Astrocyte of the cerebellum (primary cell): ENCODE results near the gene HS6ST1.
"Not testable (repeated sequence)": the region's sequence is repeated elsewhere in the genome, so short reads cannot be mapped to it uniquely, and the experiment has no call there.

Experiments
- DNase-seq: peaks from one replicate; pipeline ENCODE4 v3.0.0-alpha.2; 2011; ENCODE audit warnings: low read depth
- H3K4me3 ChIP-seq: 2 replicates; pipeline ENCODE4 v1.5.1; 2011; ENCODE audit warnings: mild to moderate bottlenecking, low read depth, low read length, moderate library complexity
- CTCF ChIP-seq: IDR thresholded peaks from 2 replicates; pipeline ENCODE4 v1.5.1; 2012; ENCODE audit warnings: low read length, low read depth, moderate library complexity, mild to moderate bottlenecking; ENCODE audit errors: missing control alignments
- in situ Hi-C: cut with HindIII; loops from 2 replicates; pipeline ENCODE4 v1.10.0; 2017; ENCODE audit warnings: low sequenced_read_pairs

HS6ST1 gene

DNA sequence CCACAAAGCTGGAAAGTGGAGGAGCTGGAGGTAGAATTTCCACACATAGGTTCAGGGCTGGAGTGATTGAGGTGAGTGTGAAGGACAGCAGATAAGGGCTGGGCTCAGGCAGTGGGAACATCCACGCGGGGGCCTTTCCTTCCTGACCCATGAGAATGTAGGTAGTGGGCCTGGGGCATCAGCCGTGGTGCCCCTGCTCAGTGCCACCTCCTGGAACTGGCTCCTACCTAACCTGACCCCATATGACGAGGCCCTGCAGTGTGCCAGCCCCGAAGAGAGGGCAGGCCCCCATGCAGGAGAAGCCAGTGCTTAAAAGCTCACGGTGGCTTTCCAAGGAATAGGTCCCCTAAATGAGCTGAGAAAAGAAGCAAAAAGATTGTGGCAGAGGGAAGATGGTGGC is 66.2 kb downstream of the HS6ST1 start:
- no peak for TF ChIP-seq CTCF

GRCh38 chr2:128252086-128252485 is 66.6 kb downstream of the HS6ST1 start:
- DNase-seq, in situ Hi-C loops, H3K4me3 ChIP-seq: not testable (repeated sequence)

More for the DNA sequence above, 66.2 kb downstream of the HS6ST1 start:
- in situ Hi-C loops, result no loop called here
- no peak overlapping the region for H3K4me3 ChIP-seq
- DNase-seq, result no peak

- in situ Hi-C loops, result no loop called here
- DNase-seq, result no peak
Measured at GRCh38 chr2:128250229-128251025, 68.2 kb downstream of the HS6ST1 start.

DNA sequence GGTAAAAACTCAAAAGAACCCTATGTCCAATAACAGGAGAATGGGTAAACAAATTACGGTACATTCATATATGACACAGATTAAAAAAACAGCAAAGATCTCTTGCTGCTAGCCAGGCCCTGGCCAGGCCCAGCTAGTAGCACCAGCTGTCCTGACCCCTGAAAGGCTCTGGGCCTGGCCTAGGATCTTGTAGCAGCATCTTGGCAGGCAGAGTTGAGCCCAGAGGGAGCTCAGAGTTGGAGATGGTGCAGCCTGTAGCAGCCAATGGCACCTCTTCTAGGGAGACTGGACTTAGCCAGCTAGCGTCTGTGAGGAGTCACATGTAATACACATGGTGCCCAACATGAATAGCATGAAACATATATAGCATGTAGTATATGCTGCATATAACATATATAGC is 69.1 kb downstream of the HS6ST1 start:
- TF ChIP-seq CTCF, result no peak
- DNase-seq, result no peak
- H3K4me3 ChIP-seq, result no peak overlapping the region
- in situ Hi-C loops, result no loop called here

More at GRCh38 chr2:128250229-128251025, 68.2 kb downstream of the HS6ST1 start:
- no peak for TF ChIP-seq CTCF
- no peak overlapping the region for H3K4me3 ChIP-seq

DNA sequence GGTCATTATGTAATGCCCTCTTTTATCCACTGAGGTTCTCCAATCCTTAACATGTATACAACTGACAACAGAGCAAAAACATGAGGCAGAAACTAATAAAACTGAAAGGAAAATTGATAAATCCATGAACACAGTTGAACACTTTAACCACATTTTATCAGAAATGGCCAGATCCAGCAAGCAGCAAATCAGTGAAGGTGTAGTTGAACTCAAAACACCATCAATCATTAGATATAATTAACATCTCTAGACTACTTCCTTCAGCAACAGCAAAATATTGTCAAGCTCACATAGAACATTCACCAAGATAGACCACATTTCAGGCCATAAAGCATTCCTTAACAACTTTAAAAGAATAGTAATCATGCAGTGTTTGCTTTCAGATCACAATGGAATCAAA is 72.9 kb downstream of the HS6ST1 start:
- no peak overlapping the region for H3K4me3 ChIP-seq
- in situ Hi-C loops, result no loop called here
- no peak for TF ChIP-seq CTCF
- no peak for DNase-seq

DNA sequence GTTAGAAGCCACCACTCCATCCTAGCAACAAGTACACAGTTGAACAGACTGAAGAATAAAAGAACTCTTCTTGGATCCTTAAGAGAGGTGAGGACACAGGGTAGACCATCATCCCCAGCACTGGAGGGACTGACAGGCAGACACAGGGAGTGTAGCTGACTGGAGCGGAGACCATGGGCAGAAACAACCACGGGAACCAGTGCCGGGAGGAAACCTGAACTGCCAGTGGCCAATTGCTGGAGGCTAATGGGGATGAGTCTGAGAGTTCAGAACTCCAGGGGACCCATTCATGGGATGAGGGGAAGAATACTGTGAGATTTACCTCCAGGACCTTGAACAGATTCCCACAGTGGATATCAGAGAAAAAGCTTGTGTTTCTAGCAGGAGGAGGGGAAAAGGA is 76.8 kb downstream of the HS6ST1 start:
- DNase-seq, result no peak
- no peak for TF ChIP-seq CTCF
- H3K4me3 ChIP-seq, result no peak overlapping the region
- in situ Hi-C loops, result no loop called here

DNA sequence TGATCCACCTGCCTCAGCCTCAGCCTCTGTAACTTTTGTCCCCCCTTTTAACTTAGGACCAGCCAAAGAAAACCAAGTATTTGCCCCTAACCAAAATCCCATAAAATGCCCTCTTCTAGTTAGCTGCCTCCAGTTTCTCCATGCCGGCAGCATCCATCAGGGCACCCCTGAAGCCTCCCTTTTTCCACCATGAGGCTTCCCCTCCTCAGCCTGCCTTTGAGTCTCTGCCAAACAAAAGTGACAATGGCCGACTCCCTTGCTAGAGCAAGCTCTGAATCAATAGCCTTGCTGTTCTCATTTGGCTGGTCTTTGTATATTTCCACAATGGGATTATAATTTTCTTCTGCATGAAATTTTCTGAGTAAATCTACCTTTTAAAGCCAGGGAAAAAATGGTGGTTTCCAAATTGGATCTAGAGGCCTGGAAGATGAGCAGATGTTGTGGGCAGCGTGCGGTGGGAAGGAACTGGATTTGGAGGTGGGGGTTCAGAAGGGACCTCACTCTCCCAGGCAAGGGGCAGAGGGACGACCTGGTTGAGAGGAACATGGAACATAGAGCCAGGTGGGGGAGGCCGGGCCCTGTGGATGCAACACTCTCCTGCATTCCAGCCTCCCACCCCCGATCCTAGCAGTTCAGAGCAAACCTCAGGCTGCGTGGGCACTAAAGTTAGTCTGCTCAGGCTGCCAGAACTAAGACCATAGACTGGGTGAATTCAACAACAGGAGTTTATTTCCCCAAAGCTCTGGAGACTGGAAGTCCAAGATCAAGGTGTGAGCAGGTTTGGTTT is 80.6 kb downstream of the HS6ST1 start:
- TF ChIP-seq CTCF, result no peak
- in situ Hi-C loops, result no loop called here

More for the DNA sequence above, 80.6 kb downstream of the HS6ST1 start:
- no peak for DNase-seq
- H3K4me3 ChIP-seq, result no peak overlapping the region
